Activated T-helper 2 cell treated with anti-CD3 and anti-CD28 coated beads, Interferon-gamma antibody, Interleukin-2, Interleukin-4, amounts not matched to agents 10 μg/mL and 5 μg/mL and 100 μg/mL, durations not matched to agents 14 hours and 24 hours and 36 hours (primary cell): ENCODE results near the gene SLBP. TPM values are rescaled to one million over a fixed set of nuclear protein-coding genes. Genes with fewer than 3 reads are reported as not detected.
A peak's percentile ranks its signal among the peaks of the same experiment; 100 is the strongest.

ENCODE experiments used
- DNase-seq: peaks from one replicate; pipeline ENCODE4 v3.0.0; 2021; ENCODE audit warnings: low spot score
- H3K27ac Mint-ChIP-seq: one replicate; pipeline ENCODE4 v1.8.0; 2021; ENCODE audit warnings: mixed read lengths
- H3K27me3 Mint-ChIP-seq: one replicate; pipeline ENCODE4 v1.8.0; 2021; ENCODE audit warnings: low read depth, mixed read lengths
- H3K36me3 Mint-ChIP-seq: one replicate; pipeline ENCODE4 v1.8.0; 2021; ENCODE audit warnings: low read depth, mixed read lengths
- H3K4me1 Mint-ChIP-seq: one replicate; pipeline ENCODE4 v1.8.0; 2021; ENCODE audit warnings: low read depth, mixed read lengths
- H3K4me3 Mint-ChIP-seq: one replicate; pipeline ENCODE4 v1.8.0; 2021; ENCODE audit warnings: low read depth, mild to moderate bottlenecking, moderate library complexity, mixed read lengths
- H3K9me3 Mint-ChIP-seq: one replicate; pipeline ENCODE4 v1.8.0; 2021; ENCODE audit warnings: mixed read lengths
- intact Hi-C: fragments of 100-400 bp; cut with micrococcal nuclease; formaldehyde crosslinking; loops from one replicate; pipeline ENCODE4 v1.15.1; 2023
- total RNA-seq: library from RNA; stranded (reverse); gene quantifications from 2 replicates; pipeline ENCODE4 v1.2.3, GENCODE V29; 2022

SLBP gene
- total RNA-seq, 1 donor from 2014 or later = 125 TPM

DNA sequence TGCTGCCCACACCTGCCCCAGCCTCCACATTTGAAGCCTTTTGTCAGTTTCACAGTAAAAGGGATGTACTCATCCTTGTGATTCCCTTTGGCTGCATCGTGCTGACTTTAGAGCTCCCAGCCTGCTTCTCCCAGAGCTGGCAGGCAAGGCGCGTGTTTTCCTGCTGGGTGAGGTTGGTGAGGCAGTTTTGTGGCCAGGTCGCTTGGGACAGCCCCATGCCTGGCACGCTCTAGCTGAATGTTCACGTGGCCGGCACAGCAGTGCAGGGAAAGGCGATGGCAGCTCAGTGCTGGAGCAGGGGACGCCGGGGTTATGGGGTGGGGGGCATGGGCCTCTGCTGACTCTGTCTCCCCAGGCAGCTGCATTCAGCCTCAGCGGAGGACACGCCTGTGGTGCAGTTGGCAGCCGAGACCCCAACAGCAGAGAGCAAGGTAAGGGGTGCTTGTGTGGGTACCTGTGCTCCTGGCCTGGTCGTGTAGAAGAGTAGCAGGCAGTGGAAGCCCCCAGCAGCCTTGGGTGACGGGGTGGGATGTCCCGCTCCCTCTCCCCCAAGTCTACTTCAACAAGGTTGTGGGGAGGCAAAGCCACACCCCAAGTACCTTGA, 18.5 kb upstream of the SLBP start:
- H3K36me3 Mint-ChIP-seq = peaks cover 91% of the 10 kb centered on the region
- intact Hi-C loops = no loop called here
- H3K27ac Mint-ChIP-seq = no peak overlapping the region
- H3K4me1 Mint-ChIP-seq = peaks cover 11% of the 10 kb centered on the region
- DNase-seq = no peak
- H3K9me3 Mint-ChIP-seq = no peaks in the 10 kb centered on the region
- H3K27me3 Mint-ChIP-seq = no peaks in the 10 kb centered on the region
- no peak overlapping the region for H3K4me3 Mint-ChIP-seq

DNA sequence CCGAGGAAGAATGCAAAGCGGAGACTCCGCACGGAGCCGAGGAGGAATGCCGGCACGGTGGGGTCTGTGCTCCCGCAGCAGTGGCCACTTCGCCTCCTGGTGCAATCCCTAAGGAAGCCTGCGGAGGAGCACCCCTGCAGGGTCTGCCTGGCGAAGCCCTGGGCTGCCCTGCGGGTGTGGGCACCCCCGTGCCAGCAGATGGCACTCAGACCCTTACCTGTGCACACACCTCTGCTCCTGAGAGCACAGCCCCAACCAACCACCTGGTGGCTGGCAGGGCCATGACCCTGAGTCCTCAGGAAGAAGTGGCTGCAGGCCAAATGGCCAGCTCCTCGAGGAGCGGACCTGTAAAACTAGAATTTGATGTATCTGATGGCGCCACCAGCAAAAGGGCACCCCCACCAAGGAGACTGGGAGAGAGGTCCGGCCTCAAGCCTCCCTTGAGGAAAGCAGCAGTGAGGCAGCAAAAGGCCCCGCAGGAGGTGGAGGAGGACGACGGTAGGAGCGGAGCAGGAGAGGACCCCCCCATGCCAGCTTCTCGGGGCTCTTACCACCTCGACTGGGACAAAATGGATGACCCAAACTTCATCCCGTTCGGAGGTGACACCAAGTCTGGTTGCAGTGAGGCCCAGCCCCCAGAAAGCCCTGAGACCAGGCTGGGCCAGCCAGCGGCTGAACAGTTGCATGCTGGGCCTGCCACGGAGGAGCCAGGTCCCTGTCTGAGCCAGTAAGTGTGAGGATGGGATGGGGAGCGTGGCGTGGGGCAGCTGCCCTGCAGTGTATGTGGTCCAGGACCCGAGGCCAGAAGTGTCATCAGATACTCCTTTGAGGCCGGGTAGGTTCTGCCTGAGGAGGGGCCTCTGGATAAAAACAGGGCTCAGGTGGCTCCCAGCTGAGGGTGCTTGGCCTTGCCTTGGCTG, 16.2 kb upstream of the SLBP start:
- peaks cover 23% of the 10 kb centered on the region for H3K4me1 Mint-ChIP-seq
- H3K4me3 Mint-ChIP-seq = no peak overlapping the region
- peaks cover 87% of the 10 kb centered on the region for H3K36me3 Mint-ChIP-seq
- H3K27me3 Mint-ChIP-seq = no peaks in the 10 kb centered on the region
- DNase-seq = no peak
- intact Hi-C loops = no loop called here
- H3K9me3 Mint-ChIP-seq = no peaks in the 10 kb centered on the region
- no peak overlapping the region for H3K27ac Mint-ChIP-seq

- no peak for DNase-seq
- Mint-ChIP-seq H3K27me3 (no peaks in the 10 kb centered on the region), H3K4me3 (no peak overlapping the region), H3K27ac (no peak overlapping the region), H3K4me1 (peaks cover 32% of the 10 kb centered on the region), H3K36me3 (peaks cover 87% of the 10 kb centered on the region), H3K9me3 (no peaks in the 10 kb centered on the region)
- intact Hi-C loops = no loop called here
These were observed 15.3 kb upstream of the SLBP start for GRCh38 chr4:1727117-1728031.

GRCh38 chr4:1726146-1726934, 14.2 kb upstream of the SLBP start:
- intact Hi-C loops = loop anchor here (1.0 kb wide), 1 partner anchor 33 kb away; no protein-coding TSS in a partner anchor
- DNase-seq = peak; percentile 81
- H3K4me1 Mint-ChIP-seq = peaks cover 35% of the 10 kb centered on the region
- H3K4me3 Mint-ChIP-seq = no peak overlapping the region
- peaks cover 85% of the 10 kb centered on the region for H3K36me3 Mint-ChIP-seq
- H3K27me3 Mint-ChIP-seq = no peaks in the 10 kb centered on the region
- peak overlapping the region; percentile 66 for H3K27ac Mint-ChIP-seq
- H3K9me3 Mint-ChIP-seq = no peaks in the 10 kb centered on the region

DNA sequence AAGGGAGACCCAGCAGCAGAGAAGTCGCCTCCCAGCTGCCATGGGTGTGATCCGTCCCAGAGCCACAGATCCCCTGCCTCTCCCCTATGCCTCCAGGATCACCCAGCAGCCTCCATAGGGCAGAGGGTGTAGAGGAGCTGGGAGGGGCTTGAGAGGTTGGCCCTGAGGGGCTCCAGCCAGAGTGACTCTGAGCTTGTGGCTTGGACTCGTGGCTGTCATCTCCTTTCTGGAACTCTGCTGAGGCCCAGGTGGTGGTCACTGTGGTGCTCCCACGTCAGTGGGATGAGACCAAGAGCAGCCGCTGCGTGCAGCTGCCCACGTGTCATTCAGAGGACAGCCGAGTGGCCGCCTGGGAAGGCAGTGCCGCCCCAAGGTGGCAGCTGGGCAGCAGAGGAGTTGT, 13.4 kb upstream of the SLBP start:
- no peak overlapping the region for H3K4me3 Mint-ChIP-seq
- DNase-seq = no peak
- peaks cover 33% of the 10 kb centered on the region for H3K4me1 Mint-ChIP-seq
- H3K9me3 Mint-ChIP-seq = no peaks in the 10 kb centered on the region
- intact Hi-C loops = no loop called here
- H3K36me3 Mint-ChIP-seq = peaks cover 76% of the 10 kb centered on the region
- no peaks in the 10 kb centered on the region for H3K27me3 Mint-ChIP-seq
- peak overlapping the region; percentile 29 for H3K27ac Mint-ChIP-seq

- Mint-ChIP-seq H3K27ac (peak overlapping the region; percentile 99), H3K27me3 (no peaks in the 10 kb centered on the region), H3K9me3 (no peaks in the 10 kb centered on the region), H3K4me3 (peak overlapping the region; percentile 97), H3K36me3 (peaks cover 73% of the 10 kb centered on the region), H3K4me1 (peaks cover 45% of the 10 kb centered on the region)
- no peak for DNase-seq
- intact Hi-C loops = no loop called here
These were observed 11.1 kb upstream of the SLBP start for GRCh38 chr4:1723131-1723801.

- Mint-ChIP-seq H3K27ac (peak overlapping the region; percentile 99), H3K4me1 (peaks cover 45% of the 10 kb centered on the region)
These were observed 10.5 kb upstream of the SLBP start for GRCh38 chr4:1722551-1723118.

DNA sequence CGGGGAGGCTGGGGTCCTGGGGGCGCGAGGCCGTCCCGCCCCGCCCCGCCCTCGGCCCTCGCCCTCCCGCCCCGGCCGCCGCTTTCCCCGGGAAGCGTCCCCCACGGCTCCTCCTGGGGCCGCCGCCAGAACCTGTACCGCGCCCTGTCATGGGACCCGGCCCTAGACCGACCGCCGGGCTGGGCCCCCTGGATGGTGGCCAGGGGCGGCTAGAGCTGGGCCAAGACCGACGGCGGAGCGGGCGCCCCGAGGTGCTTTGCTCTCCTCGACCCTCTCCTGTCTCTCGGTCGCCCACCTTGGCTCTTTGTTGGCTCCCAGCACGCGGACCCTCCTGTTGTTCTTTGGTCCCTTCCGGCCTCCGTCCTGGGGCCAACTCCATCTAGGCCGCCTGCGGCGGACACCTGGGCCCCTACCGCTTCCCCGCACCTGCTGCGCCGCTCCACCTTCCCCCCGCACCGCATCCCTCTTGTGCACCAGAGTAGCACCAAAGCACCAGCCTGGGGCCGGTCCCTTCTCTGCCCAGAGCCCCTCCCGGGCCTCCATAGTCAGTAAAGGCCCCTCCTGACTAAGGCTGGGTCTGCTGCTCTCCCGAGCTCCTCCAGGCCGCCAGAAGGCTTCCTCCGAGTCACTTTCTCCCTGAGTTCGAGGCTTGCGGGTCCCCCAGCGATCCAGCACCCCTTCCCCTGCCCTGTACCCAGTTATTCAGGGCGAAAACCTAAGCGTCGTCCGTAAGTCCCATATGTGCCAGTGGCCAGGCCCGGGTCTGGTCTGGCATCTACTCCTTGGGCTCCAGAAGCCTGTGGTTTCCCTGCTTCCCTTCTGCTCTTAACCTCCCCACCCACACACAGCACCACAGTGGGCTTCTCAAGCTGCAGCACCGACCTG, 9.8 kb upstream of the SLBP start:
- peaks cover 63% of the 10 kb centered on the region for H3K36me3 Mint-ChIP-seq
- no peak for DNase-seq
- H3K27ac Mint-ChIP-seq = peak overlapping the region; percentile 99

More at GRCh38 chr4:1722551-1723118, 10.5 kb upstream of the SLBP start:
- Mint-ChIP-seq H3K27me3 (no peaks in the 10 kb centered on the region), H3K9me3 (no peaks in the 10 kb centered on the region), H3K36me3 (peaks cover 68% of the 10 kb centered on the region), H3K4me3 (peak overlapping the region; percentile 97)
- intact Hi-C loops = no loop called here
- DNase-seq = no peak

GRCh38 chr4:1721003-1721665, 9.0 kb upstream of the SLBP start, which contains the start of the genes TACC3 and TMEM129:
TSS of gene TACC3 (plus strand) at chr4:1721521. CDS start at chr4:1723422, 1,901 bp downstream.
TSS of gene TMEM129 (minus strand) at chr4:1721323. CDS start at chr4:1720837, 486 bp downstream.
- Mint-ChIP-seq H3K27ac (peak within 1 kb of the TSS; percentile 99), H3K27me3 (no peaks in the 10 kb centered on the region), H3K9me3 (no peaks in the 10 kb centered on the region), H3K4me1 (peaks cover 36% of the 10 kb centered on the region), H3K4me3 (peak within 1 kb of the TSS; percentile 97), H3K36me3 (peaks cover 58% of the 10 kb centered on the region)
- intact Hi-C loops = loop anchor here (1.0 to 2.0 kb wide), 3 partner anchors 9 to 522 kb away; partner anchors contain the start of genes HAUS3, NSD2, POLN and SLBP
- DNase-seq = peak; percentile 92

More for the DNA sequence above, 9.8 kb upstream of the SLBP start:
- Mint-ChIP-seq H3K4me3 (peak overlapping the region; percentile 97), H3K9me3 (no peaks in the 10 kb centered on the region), H3K27me3 (no peaks in the 10 kb centered on the region), H3K4me1 (peaks cover 41% of the 10 kb centered on the region)
- intact Hi-C loops = loop anchor here (1.0 to 2.0 kb wide), 3 partner anchors 10 to 521 kb away; partner anchors contain the start of genes HAUS3, NSD2, POLN and SLBP
